Posterior vena cava (tissue), 2 donors: ENCODE measurements around the gene PAFAH1B2. TPM values are rescaled to one million over a fixed set of nuclear protein-coding genes. Genes with fewer than 3 reads are reported as not detected.
"Not testable (repeated sequence)": the region's sequence is repeated elsewhere in the genome, so short reads cannot be mapped to it uniquely, and the experiment has no call there.

ENCODE experiments used
- DNase-seq: peaks from one replicate; pipeline ENCODE4 v3.0.0-alpha.2; 2020; ENCODE audit warnings: low spot score
- intact Hi-C, 2 donors: fragments of 100-400 bp; cut with DNase I; formaldehyde crosslinking; loops; one replicate each; pipeline versions ENCODE4 v1.14.1 to v1.14.2; 2022 to 2023
- total RNA-seq, 2 donors: library from RNA; stranded (reverse); fragmentation: NEBNext Ultra II Directional; extraction: Animal tissue kit (Norgen Biotek cat#: 25700); gene quantifications; one replicate each; pipeline ENCODE4 v1.2.1, GENCODE V29; 2021
- donor health status: DM: yes; HTN: yes; CAD: no.
- donor health status: DM: yes; HTN: yes; CAD: no.

Gene PAFAH1B2
- total RNA-seq, 2 donors from 2014 or later = 56.4 to 61.2 TPM

GRCh38 chr11:117183178-117183577 is 39.1 kb downstream of the PAFAH1B2 start:
- DNase-seq = not testable (repeated sequence)
- intact Hi-C loops = loop anchor here (2.0 to 5.0 kb wide), 2 partner anchors 36 to 44 kb away; no protein-coding TSS in a partner anchor

GRCh38 chr11:117183724-117184349 is 39.8 kb downstream of the PAFAH1B2 start:
- DNase-seq = peak; percentile 40
- intact Hi-C loops = loop anchor here (2.0 to 5.0 kb wide), 2 partner anchors 35 to 43 kb away; no protein-coding TSS in a partner anchor

- peak; percentile 62 for DNase-seq
- intact Hi-C loops = no loop called here
Measured at GRCh38 chr11:117185736-117186430, 41.8 kb downstream of the PAFAH1B2 start.

- intact Hi-C loops = no loop called here
- DNase-seq = peak; percentile 46
Measured at GRCh38 chr11:117186431-117186761, 42.3 kb downstream of the PAFAH1B2 start.

GRCh38 chr11:117187007-117187406 is 42.9 kb downstream of the PAFAH1B2 start:
- DNase-seq = peak; percentile 48
- intact Hi-C loops = no loop called here

GRCh38 chr11:117187428-117187798 is 43.3 kb downstream of the PAFAH1B2 start:
- DNase-seq = peak; percentile 50
- intact Hi-C loops = no loop called here

GRCh38 chr11:117187799-117188481 is 43.9 kb downstream of the PAFAH1B2 start:
- intact Hi-C loops = no loop called here
- DNase-seq = peak; percentile 75

GRCh38 chr11:117188620-117189081 is 44.6 kb downstream of the PAFAH1B2 start:
- intact Hi-C loops = no loop called here
- DNase-seq = peak; percentile 83

- DNase-seq = peak; percentile 80
- intact Hi-C loops = no loop called here
Measured at GRCh38 chr11:117189191-117189940, 45.3 kb downstream of the PAFAH1B2 start.

- intact Hi-C loops = loop anchor here in 1 of 2 donors (1.0 kb wide), 1 partner anchor 93 kb away; no protein-coding TSS in a partner anchor
- peak; percentile 75 for DNase-seq
Measured at GRCh38 chr11:117189941-117190544, 46.0 kb downstream of the PAFAH1B2 start.

GRCh38 chr11:117191680-117192400 is 47.8 kb downstream of the PAFAH1B2 start:
- intact Hi-C loops = no loop called here
- DNase-seq = peak; percentile 68

GRCh38 chr11:117192401-117192875 is 48.4 kb downstream of the PAFAH1B2 start:
- DNase-seq = no peak
- intact Hi-C loops = no loop called here

- peak; percentile 70 for DNase-seq
Measured at GRCh38 chr11:117193130-117194020, 49.3 kb downstream of the PAFAH1B2 start.

GRCh38 chr11:117194267-117194666 is 50.2 kb downstream of the PAFAH1B2 start:
- intact Hi-C loops = no loop called here
- peak; percentile 36 for DNase-seq

More at GRCh38 chr11:117193130-117194020, 49.3 kb downstream of the PAFAH1B2 start:
- intact Hi-C loops = no loop called here

GRCh38 chr11:117195258-117195657 is 51.2 kb downstream of the PAFAH1B2 start:
- DNase-seq = no peak
- intact Hi-C loops = no loop called here

GRCh38 chr11:117195761-117196160 is 51.7 kb downstream of the PAFAH1B2 start:
- no peak for DNase-seq
- intact Hi-C loops = no loop called here

- DNase-seq = no peak
- intact Hi-C loops = no loop called here
Measured at GRCh38 chr11:117197006-117197405, 52.9 kb downstream of the PAFAH1B2 start.
